WERI-Rb-1 (cell line): ENCODE results near the gene CA6.
A peak's percentile ranks its signal among the peaks of the same experiment; 100 is the strongest.

Source experiments
- DNase-seq: peaks from one replicate; pipeline ENCODE4 v3.0.0-alpha.2; 2020
- H3K27ac ChIP-seq: fragments of 250-450 bp; sonication (Bioruptor Pico); 2 replicates; pipeline ENCODE4 v1.5.1; 2020; ENCODE audit warnings: mild to moderate bottlenecking, moderate library complexity
- H3K27me3 ChIP-seq: fragments of 250-450 bp; sonication (Bioruptor Pico); 2 replicates; pipeline ENCODE4 v1.5.1; 2021; ENCODE audit warnings: mild to moderate bottlenecking, low read depth, moderate library complexity; ENCODE audit not compliant: insufficient read depth, severe bottlenecking
- H3K36me3 ChIP-seq: fragments of 250-450 bp; sonication (Bioruptor Pico); 2 replicates; pipeline ENCODE4 v1.5.1; 2020; ENCODE audit warnings: mild to moderate bottlenecking, moderate library complexity
- H3K4me3 ChIP-seq: 2 replicates; pipeline ENCODE4 v1.5.1; 2011; ENCODE audit warnings: low read depth, mild to moderate bottlenecking, control low read depth, low read length
- H3K9me3 ChIP-seq: fragments of 250-450 bp; sonication (Bioruptor Pico); 2 replicates; pipeline ENCODE4 v1.5.1; 2021; ENCODE audit warnings: mild to moderate bottlenecking, moderate library complexity; ENCODE audit not compliant: severe bottlenecking
- TF ChIP-seq, protein P1 (sequence below): IDR thresholded peaks from 2 replicates; pipeline ENCODE4 v1.5.1; 2011; ENCODE audit warnings: low read depth, mild to moderate bottlenecking, control low read depth, inconsistent platforms, low read length

The CA6 gene

DNA sequence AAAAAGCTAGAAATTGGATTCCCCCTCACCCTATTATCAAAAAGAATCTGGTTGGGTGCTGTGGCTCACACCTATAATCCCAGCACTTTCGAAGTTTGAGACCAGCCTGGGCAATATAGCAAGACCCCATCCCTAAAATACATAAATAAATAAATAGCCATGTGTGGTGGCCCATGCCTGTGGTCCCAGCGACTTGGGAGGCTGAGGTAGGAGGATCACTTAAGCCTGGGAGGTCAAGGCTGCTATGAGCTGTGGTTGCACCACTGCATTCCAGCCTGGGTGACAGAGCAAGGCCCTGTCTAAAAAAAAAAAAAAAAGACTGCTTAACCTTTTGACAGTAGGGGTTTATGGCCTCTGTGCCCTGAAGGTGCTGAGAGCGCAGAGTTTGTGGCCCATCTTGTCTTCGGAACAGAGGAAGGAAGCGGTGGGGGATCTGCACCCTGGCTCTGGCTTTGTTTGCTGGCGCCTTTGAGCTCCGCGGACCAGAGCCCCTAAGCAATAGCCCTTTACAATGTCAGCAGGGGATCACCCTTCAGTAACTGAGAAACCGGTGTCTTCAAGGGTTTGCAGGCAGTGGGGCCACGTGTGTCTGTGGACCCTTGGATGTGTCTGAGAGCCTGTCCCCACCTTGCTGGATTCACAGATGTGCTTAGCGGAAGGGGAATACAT, 58.5 kb downstream of the CA6 start:
- Histone ChIP-seq H3K4me3 (no peak overlapping the region), H3K27ac (no peak overlapping the region), H3K36me3 (no peaks in the 10 kb centered on the region), H3K27me3 (no peaks in the 10 kb centered on the region), H3K9me3 (no peaks in the 10 kb centered on the region)
- DNase-seq: no peak
- TF ChIP-seq, protein P1, sequence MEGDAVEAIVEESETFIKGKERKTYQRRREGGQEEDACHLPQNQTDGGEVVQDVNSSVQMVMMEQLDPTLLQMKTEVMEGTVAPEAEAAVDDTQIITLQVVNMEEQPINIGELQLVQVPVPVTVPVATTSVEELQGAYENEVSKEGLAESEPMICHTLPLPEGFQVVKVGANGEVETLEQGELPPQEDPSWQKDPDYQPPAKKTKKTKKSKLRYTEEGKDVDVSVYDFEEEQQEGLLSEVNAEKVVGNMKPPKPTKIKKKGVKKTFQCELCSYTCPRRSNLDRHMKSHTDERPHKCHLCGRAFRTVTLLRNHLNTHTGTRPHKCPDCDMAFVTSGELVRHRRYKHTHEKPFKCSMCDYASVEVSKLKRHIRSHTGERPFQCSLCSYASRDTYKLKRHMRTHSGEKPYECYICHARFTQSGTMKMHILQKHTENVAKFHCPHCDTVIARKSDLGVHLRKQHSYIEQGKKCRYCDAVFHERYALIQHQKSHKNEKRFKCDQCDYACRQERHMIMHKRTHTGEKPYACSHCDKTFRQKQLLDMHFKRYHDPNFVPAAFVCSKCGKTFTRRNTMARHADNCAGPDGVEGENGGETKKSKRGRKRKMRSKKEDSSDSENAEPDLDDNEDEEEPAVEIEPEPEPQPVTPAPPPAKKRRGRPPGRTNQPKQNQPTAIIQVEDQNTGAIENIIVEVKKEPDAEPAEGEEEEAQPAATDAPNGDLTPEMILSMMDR: no peak

DNA sequence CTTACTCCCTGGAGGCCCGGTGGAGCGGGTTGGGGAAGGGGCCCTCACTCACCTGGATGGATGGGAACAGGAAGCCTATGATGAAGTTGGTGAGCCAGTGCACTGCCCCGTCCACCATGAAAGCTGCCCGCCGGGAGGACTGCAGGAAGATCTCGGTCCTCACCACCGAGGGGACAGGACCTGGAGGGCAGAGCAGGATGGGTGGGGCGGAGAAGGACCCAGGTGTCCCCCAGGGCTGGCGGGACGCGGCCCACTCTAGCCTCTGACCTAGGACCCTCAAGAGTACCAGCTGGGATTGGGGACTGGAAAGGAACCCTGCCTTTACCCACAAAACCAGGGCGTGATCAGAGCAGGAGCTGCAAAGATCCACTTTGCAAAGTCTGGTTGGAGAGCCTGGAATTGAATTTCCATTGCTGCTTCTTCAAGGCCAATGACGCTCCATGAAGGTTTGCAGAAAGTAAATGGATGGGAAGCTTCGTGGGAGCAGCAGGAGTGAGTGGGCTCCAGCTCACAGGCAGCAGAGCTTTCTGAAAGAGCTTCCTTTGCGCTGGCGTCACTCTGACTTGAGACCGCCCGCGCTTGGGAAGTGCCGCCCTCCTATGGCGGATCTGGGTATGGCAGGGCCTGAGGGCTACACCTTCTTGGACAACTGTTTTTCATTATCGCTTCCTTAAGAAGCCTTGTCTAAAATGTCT, 59.2 kb downstream of the CA6 start:
- DNase-seq: peak; percentile 79
- TF ChIP-seq, protein P1: peak; percentile 93

DNA sequence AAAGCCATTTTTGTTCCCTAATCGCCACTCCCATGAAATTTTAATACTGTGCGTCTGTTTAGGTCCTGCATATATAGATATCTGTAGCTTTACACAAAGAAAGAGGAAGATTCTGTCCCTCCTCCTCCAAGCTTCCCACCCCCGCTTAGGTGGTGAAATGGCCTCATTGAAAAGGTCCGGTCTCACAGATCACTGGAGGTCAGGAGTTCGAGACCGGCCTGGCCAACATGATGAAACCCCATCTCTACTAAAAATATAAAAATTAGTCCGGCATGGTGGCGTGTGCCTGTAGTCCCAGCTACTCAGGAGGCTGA, 59.7 kb downstream of the CA6 start:
- H3K27ac ChIP-seq: no peak overlapping the region
- H3K4me3 ChIP-seq: no peak overlapping the region
- no peaks in the 10 kb centered on the region for H3K9me3 ChIP-seq
- no peaks in the 10 kb centered on the region for H3K36me3 ChIP-seq
- TF ChIP-seq, protein P1: no peak
- no peak for DNase-seq
- no peaks in the 10 kb centered on the region for H3K27me3 ChIP-seq

More for the DNA sequence above, 59.2 kb downstream of the CA6 start:
- Histone ChIP-seq H3K36me3 (no peaks in the 10 kb centered on the region), H3K4me3 (no peak overlapping the region), H3K9me3 (no peaks in the 10 kb centered on the region), H3K27me3 (no peaks in the 10 kb centered on the region), H3K27ac (no peak overlapping the region)

DNA sequence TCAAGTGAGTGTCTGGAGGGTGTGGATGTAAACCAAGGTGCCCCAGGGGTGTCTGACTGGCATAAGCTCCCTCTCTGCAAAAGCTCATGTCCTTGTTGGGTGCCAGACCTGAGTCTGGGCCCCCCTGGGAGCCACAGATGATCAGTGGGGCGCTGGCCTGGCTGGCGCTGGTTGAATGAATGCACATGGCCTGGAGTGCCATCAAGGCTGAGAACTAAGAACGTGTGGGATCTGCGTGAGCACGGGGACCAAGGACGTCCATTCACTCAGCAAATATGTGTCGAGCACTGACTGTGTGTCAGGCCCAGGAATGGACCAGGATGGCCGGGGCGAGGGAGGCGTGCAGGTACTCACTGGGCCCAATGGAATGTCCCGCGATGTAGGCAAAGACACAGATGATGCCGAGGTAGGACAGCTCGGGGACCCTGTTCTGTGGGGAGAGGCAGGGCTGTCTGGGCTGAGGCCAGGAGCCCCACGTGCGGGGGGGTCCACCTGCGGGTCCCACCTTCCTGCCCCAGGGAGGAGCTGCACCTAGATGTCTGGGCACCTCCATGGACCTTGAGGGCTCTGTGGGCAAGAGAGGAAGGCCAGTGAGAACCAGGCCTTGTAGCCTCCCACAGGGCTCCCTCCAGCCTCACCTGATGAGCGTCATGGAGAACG, 61.4 kb downstream of the CA6 start:
- Histone ChIP-seq H3K27ac (no peak overlapping the region), H3K9me3 (no peaks in the 10 kb centered on the region), H3K36me3 (no peaks in the 10 kb centered on the region), H3K27me3 (no peaks in the 10 kb centered on the region), H3K4me3 (no peak overlapping the region)
- DNase-seq: no peak
- TF ChIP-seq, protein P1: no peak

DNA sequence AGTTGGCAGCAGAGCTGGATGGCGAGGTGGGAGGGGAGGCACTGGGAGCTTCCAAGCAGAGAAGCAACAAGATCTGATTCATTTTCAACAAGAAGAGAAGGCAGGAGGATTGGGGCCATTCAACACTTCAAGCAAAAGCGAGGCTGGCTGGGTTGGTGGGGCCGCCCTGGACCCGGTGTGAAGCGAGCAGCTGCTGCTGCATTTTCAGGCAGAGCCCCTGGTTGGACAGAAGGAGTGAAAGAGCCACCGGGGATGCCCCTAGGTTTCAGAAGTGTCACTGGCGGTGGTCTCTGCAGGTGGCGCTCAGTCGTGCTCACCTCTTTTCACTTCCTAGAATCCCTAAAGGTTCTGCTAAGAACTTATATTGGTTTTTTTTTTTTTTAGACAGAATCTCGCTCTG, 62.6 kb downstream of the CA6 start:
- Histone ChIP-seq H3K36me3 (no peaks in the 10 kb centered on the region), H3K27ac (no peak overlapping the region), H3K4me3 (no peak overlapping the region), H3K9me3 (no peaks in the 10 kb centered on the region), H3K27me3 (no peaks in the 10 kb centered on the region)
- no peak for DNase-seq
- TF ChIP-seq, protein P1: no peak
